Esophagus squamous epithelium (tissue), 4 donors: ENCODE results near the gene CHST8.

Experiments used
- POLR2A ChIP-seq, 4 donors: fragments of 450-650 bp; IDR thresholded peaks; one replicate each; pipeline ENCODE4 v1.6.1; 2017; ENCODE audit warnings: antibody characterized with exemption in 4 of 4, mild to moderate bottlenecking in 4 of 4, moderate library complexity in 3 of 4
- TF ChIP-seq, protein P1 (sequence below), 6 experiments: fragments of 450-650 bp in 4 of 6; fragments of 200-600 bp in 2 of 6; sonication (generic) in 2 of 6; IDR thresholded peaks; one replicate each; pipeline ENCODE4 v1.5.1; 2016 to 2019; ENCODE audit warnings: antibody characterized with exemption in 6 of 6, mild to moderate bottlenecking in 4 of 6, moderate library complexity in 4 of 6

DNA sequence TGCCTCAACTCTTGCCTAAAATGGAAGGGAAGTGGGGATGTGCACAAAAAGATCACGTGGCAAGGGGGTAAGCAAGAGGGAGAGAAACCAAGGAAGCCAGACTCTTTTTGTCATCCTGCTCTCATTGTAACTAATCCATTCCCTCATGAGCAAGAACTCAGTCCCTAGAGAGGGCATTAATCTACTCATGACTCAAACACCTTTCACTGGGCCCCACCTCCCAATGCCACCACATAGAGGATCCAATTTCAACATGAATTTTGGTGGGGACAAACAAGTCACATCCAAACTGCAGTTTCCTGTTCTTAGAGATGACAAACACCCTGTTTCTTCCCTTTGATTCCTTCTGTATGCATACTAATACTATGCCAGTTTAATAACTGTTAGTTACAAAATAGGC is 11.2 kb upstream of the CHST8 start:
- TF ChIP-seq, protein P1, sequence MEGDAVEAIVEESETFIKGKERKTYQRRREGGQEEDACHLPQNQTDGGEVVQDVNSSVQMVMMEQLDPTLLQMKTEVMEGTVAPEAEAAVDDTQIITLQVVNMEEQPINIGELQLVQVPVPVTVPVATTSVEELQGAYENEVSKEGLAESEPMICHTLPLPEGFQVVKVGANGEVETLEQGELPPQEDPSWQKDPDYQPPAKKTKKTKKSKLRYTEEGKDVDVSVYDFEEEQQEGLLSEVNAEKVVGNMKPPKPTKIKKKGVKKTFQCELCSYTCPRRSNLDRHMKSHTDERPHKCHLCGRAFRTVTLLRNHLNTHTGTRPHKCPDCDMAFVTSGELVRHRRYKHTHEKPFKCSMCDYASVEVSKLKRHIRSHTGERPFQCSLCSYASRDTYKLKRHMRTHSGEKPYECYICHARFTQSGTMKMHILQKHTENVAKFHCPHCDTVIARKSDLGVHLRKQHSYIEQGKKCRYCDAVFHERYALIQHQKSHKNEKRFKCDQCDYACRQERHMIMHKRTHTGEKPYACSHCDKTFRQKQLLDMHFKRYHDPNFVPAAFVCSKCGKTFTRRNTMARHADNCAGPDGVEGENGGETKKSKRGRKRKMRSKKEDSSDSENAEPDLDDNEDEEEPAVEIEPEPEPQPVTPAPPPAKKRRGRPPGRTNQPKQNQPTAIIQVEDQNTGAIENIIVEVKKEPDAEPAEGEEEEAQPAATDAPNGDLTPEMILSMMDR (IDR thresholded peaks at IDR 0.05): no peak
- TF ChIP-seq POLR2A (IDR thresholded peaks at IDR 0.05): no peak
